Calu3 (cell line): ENCODE results near the gene BMI1. TPM values are rescaled to one million over a fixed set of nuclear protein-coding genes. Genes with fewer than 3 reads are reported as not detected.

Experiments used
- BruUV-seq: library from RNA; stranded (reverse); fragments of 400-500 nt; replicated peaks from 2 replicates; lab custom pipeline; 2021; lab: Mats Ljungman, UMichigan
- CTCF ChIA-PET: fragments of 300-600 bp; sonication (Branson Sonifier 250); formaldehyde crosslinking; loops from one replicate; lab custom pipeline; 2022; ENCODE audit warnings: antibody characterized with exemption; lab: Charles Lee
- DNase-seq: peaks from one replicate; pipeline ENCODE4 v3.0.0; 2022
- H3K27ac Mint-ChIP-seq: one replicate; pipeline ENCODE4 v1.8.0; 2022; ENCODE audit warnings: mixed read lengths; ENCODE audit not compliant: unreplicated experiment
- H3K27me3 Mint-ChIP-seq: one replicate; pipeline ENCODE4 v1.8.0; 2022; ENCODE audit warnings: mixed read lengths; ENCODE audit not compliant: unreplicated experiment
- H3K36me3 Mint-ChIP-seq: one replicate; pipeline ENCODE4 v1.8.0; 2022; ENCODE audit warnings: mild to moderate bottlenecking, moderate library complexity, mixed read lengths; ENCODE audit not compliant: insufficient read depth, unreplicated experiment
- H3K4me1 Mint-ChIP-seq: one replicate; pipeline ENCODE4 v1.8.0; 2022; ENCODE audit warnings: mild to moderate bottlenecking, low read depth, mixed read lengths; ENCODE audit not compliant: unreplicated experiment
- H3K4me3 Mint-ChIP-seq: one replicate; pipeline ENCODE4 v1.8.0; 2022; ENCODE audit warnings: mild to moderate bottlenecking, low read depth, moderate library complexity, mixed read lengths; ENCODE audit not compliant: unreplicated experiment
- H3K9me3 Mint-ChIP-seq: one replicate; pipeline ENCODE4 v1.8.0; 2022; ENCODE audit warnings: low read depth, mixed read lengths; ENCODE audit not compliant: unreplicated experiment
- intact Hi-C: fragments of 100-400 bp; cut with micrococcal nuclease; formaldehyde crosslinking; loops from one replicate; pipeline ENCODE4 v1.10.0; 2022; ENCODE audit not compliant: unreplicated experiment
- total RNA-seq: library from RNA; stranded (reverse); gene quantifications from 2 replicates; pipeline ENCODE4 v1.2.3, GENCODE V29; 2022
- TF ChIP-seq, protein P1 (sequence below): fragments of 200-600 bp; IDR thresholded peaks from one replicate; pipeline ENCODE4 v1.8.0; 2022; ENCODE audit warnings: antibody characterized with exemption; ENCODE audit not compliant: unreplicated experiment

Gene BMI1
- total RNA-seq, 1 experiment from 2014 or later = 41.6 TPM

DNA sequence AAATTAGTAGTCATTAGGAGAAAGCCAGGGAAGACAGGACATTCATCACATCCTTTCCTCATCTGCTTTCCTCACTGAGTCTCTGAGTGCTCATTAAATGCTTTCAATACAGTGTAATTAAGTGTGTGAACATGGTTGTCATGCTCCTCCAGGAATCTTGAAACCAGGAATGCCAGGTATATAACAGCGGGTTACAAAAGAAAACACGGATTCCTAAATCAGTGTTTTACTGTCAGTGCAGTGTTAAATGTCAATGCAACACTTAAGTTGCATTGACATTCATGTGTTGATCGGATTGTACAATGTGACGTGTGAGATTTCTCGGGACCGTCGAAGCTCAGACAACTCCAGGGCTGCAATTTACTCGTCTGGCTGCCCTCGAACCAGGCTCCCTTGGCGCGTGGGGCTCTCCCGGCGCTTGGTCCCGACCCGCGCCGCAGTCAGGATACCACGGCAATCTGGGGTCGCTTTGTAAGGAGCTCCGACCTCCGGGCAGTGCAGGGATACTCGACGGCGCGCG lies 23.9 kb downstream of the BMI1 start:
- no peaks in the 10 kb centered on the region for H3K4me1 Mint-ChIP-seq
- no peaks in the 10 kb centered on the region for H3K9me3 Mint-ChIP-seq
- peaks cover 14% of the 10 kb centered on the region for H3K36me3 Mint-ChIP-seq
- no TSS peak for BruUV-seq
- no peak overlapping the region for H3K4me3 Mint-ChIP-seq
- DNase-seq = no peak
- H3K27ac Mint-ChIP-seq = no peak overlapping the region
- TF ChIP-seq, protein P1, sequence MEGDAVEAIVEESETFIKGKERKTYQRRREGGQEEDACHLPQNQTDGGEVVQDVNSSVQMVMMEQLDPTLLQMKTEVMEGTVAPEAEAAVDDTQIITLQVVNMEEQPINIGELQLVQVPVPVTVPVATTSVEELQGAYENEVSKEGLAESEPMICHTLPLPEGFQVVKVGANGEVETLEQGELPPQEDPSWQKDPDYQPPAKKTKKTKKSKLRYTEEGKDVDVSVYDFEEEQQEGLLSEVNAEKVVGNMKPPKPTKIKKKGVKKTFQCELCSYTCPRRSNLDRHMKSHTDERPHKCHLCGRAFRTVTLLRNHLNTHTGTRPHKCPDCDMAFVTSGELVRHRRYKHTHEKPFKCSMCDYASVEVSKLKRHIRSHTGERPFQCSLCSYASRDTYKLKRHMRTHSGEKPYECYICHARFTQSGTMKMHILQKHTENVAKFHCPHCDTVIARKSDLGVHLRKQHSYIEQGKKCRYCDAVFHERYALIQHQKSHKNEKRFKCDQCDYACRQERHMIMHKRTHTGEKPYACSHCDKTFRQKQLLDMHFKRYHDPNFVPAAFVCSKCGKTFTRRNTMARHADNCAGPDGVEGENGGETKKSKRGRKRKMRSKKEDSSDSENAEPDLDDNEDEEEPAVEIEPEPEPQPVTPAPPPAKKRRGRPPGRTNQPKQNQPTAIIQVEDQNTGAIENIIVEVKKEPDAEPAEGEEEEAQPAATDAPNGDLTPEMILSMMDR = no peak
- peaks cover 59% of the 10 kb centered on the region for H3K27me3 Mint-ChIP-seq
- intact Hi-C loops = loop anchor here (5.0 kb wide), 2 partner anchors 82 to 642 kb away; no protein-coding TSS in a partner anchor
- CTCF ChIA-PET = no interaction called here

- Mint-ChIP-seq H3K36me3 (peaks cover 7% of the 10 kb centered on the region), H3K4me1 (no peaks in the 10 kb centered on the region), H3K27me3 (peaks cover 59% of the 10 kb centered on the region), H3K4me3 (no peak within 1 kb of the TSS), H3K9me3 (no peaks in the 10 kb centered on the region), H3K27ac (no peak within 1 kb of the TSS)
- TF ChIP-seq, protein P1 = no peak
- BruUV-seq = no TSS peak
- CTCF ChIA-PET = no interaction called here
- DNase-seq = no peak
- intact Hi-C loops = no loop called here
Measured at GRCh38 chr10:22345301-22346095, 24.6 kb downstream of the BMI1 start, which contains the start of gene SPAG6. Gene SPAG6 (plus strand): TSS chr10:22345496. CDS start chr10:22345612, 116 bp downstream.

GRCh38 chr10:22346096-22346661 lies 25.3 kb downstream of the BMI1 start:
- H3K4me3 Mint-ChIP-seq = no peak overlapping the region

GRCh38 chr10:22349755-22350154 lies 28.9 kb downstream of the BMI1 start:
- Mint-ChIP-seq H3K9me3 (no peaks in the 10 kb centered on the region), H3K27me3 (peaks cover 20% of the 10 kb centered on the region), H3K4me1 (no peaks in the 10 kb centered on the region), H3K27ac (no peak overlapping the region), H3K36me3 (no peaks in the 10 kb centered on the region), H3K4me3 (no peak overlapping the region)
- CTCF ChIA-PET = no interaction called here
- BruUV-seq = no TSS peak
- TF ChIP-seq, protein P1 = no peak
- DNase-seq = no peak
- intact Hi-C loops = no loop called here

More at GRCh38 chr10:22346096-22346661, 25.3 kb downstream of the BMI1 start:
- Mint-ChIP-seq H3K27ac (no peak overlapping the region), H3K4me1 (no peaks in the 10 kb centered on the region), H3K36me3 (peaks cover 3% of the 10 kb centered on the region), H3K27me3 (peaks cover 56% of the 10 kb centered on the region), H3K9me3 (no peaks in the 10 kb centered on the region)
- TF ChIP-seq, protein P1 = no peak
- no peak for DNase-seq
- no TSS peak for BruUV-seq
- CTCF ChIA-PET = no interaction called here
- intact Hi-C loops = no loop called here
